HG03039 (cell line): ENCODE results near the gene MTHFD1.

Experiments
- ATAC-seq: cut with Tn5 transposase; IDR thresholded peaks from one replicate; pipeline ENCODE4 v1.9.1; 2021; ENCODE audit warnings: mild to moderate bottlenecking, moderate library complexity; ENCODE audit not compliant: unreplicated experiment

MTHFD1 gene

DNA sequence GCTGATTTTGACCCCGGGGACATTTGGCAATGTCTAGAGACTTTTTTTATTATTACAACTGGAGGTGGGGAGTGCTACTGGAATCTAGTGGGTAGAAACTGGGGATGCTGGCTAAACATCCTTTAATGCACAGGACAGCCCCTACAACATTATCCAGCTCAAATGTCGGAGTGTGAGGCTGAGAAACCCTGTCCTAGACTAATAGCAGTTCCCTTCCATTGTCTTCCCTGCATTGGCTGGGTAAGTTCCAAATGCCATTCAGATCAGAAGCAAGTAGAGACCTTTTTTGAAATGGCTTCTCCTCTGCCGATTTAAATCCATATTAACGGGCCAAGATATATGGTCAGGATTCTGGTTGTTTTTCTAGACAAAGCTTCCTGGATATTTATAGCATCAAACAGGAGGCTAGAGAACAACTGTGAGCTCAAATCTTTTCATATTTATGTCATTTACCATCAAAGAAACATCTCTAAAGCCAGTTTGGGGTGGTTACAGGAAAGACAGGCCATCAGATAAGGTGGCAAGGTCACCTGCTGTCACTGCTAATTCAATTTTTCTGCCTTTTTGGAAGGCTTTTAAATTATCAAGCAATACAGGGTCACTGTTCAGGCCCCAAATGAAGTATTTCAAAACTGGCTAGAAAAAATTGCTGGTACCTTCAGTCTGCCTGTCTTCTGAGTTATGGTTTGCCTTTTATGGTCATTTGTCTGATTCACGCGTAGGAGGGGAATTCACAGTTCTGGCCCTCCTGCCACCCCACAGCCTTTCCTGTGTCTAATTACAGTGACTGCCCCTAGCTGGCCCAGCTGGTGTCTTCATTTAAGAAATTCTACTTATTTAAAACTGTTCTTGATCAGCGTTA is 57.1 kb downstream of the MTHFD1 start:
- peak; percentile 95 for ATAC-seq

DNA sequence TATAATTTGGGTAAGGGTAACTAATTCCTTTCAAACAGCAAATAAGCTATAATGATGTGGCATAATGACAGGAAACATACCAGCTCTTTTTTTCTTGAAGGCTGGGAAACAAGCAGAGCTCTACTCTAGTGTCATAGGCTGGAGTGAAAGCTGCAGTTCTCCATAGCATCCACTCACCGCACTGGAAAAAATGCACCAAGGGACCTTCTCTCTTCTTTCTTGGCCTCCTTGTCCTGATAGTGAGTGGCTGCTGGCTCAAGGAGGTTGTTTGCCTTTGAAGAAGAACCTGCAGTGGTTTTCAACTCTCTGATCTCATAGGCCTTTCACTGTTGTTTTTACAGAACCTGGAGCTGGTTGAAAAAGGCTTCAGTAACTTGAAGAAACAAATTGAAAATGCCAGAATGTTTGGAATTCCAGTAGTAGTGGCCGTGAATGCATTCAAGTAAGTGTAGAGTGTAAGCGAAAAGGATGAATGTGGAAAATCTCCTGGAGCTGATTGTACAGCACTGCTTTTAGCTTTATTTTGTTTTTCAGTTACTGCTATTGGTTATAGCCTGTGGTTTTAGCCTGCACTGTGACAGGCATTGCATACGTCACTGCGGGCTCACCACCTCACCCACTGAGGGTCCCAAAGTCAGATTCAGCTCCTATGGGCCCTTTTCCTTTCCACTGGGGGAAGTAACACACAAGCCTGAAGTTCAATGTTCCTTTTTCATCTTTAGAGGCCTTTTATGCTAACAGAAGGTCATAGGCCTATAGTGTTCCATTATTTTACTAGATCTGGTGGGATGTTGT is 59.9 kb downstream of the MTHFD1 start:
- no peak for ATAC-seq

DNA sequence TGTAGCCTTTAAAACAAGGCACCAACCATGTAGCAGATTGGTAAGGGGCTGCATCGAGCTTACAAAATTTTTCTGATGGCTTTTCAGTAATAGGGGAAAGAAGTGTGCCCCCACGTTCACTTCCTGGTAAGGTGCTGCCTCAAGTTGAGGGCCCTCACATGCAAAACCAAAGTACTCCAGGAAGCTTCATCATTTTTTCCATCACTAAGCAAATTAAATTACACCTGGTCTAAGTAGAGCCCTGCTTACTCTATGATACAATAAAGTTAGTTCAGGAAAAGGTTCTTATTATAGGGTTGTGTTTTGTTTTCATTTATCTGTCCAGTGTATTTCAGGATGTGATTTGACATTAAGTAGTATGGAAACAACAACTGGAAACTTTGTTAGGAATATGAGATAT is 62.1 kb downstream of the MTHFD1 start:
- no peak for ATAC-seq

DNA sequence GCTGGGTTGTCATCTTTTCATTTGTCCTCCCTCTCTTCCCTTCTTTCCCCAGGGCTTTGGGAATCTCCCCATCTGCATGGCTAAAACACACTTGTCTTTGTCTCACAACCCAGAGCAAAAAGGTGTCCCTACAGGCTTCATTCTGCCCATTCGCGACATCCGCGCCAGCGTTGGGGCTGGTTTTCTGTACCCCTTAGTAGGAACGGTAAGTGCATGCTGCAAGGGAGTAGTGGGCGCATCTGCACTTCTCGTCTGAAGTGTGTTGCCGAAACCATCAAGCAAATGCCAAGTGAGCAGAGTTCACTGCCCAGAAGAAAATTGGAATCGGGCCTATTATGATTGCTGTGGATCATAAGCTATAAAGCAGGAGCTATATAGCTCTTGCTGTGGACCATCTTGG is 66.5 kb downstream of the MTHFD1 start:
- ATAC-seq: no peak

DNA sequence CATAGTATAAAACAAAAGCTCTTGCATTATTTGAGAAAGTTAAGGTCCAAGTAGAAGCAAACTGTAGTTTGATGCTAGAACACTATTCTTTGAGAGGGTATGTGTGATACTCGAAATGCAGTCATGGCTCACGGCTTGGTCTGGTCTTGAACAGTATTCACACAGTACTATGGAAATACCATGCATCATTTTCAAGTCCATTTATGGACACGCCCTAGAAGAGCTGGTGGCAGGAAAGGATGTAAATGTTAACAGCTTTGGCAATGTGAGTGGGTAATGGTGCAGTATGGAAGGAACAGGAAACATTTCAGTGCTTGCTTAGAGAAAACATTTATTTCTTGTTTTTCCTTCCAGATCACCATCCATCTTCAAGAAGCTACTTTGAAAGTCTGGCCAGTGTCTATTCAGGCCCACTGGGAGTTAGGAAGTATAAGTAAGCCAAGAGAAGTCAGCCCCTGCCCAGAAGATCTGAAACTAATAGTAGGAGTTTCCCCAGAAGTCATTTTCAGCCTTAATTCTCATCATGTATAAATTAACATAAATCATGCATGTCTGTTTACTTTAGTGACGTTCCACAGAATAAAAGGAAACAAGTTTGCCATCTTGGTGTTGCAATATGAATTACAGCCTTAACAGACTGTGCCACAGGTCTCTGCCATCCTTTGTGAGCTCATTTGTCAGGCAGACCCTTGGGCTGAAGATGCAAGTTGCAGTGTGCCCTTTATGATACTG is 71.4 kb downstream of the MTHFD1 start:
- ATAC-seq: no peak

DNA sequence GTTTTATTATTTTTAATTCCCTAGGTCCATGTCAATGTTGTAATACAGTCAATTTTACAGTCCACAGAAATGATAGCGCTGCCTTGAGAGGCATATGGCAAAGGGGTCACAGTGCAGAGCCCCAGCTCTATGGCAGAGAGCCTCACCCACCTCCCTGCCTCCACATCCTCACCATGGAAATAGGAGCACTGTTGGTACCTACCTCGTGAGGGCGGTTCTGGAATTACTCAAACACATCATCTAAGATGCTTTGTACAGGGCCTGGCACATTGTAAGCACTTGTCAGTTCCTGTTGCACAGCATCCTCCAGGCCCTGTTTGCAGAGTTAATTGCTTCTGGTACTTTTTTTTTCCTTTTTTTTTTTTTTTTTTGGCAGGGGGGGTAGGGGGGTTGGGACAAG is 73.1 kb downstream of the MTHFD1 start:
- ATAC-seq: no peak

DNA sequence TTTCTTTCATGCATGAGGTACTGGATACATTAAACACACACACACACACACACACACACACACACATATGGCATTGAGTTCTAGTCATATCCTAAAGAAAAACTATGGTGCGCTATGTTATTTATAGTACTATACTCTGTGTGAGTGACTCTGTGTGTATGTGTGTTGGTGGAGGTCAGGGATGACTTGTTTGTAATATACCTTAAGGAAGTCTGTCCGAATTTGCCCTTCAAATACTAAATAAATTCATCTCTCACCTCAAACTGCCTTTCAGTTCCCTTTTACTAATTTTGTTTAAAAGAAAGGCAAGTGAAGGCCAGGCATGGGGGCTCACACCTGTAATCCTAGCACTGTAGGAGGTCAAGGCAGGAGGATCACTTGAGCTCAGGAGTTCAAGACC is 75.0 kb downstream of the MTHFD1 start:
- ATAC-seq: no peak

DNA sequence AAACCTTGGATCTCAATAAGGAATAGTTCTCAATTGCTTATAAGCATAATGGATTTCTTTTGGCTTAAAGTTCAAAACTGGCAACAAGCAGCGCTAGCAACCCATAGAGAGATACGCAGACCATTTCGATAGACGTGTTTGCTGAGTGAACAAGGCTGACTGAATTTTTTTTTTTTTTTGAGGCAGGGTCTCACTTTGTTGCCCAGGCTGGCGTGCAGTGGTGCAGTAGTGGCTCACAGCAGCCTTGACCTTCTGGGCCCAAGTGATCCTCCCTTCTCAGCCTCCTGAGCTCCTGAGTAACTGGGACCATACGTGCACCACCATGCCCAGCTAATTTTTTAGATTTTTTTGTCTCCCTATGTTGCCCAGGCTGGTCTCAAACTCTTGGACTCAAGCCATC is 75.7 kb downstream of the MTHFD1 start:
- ATAC-seq: no peak

DNA sequence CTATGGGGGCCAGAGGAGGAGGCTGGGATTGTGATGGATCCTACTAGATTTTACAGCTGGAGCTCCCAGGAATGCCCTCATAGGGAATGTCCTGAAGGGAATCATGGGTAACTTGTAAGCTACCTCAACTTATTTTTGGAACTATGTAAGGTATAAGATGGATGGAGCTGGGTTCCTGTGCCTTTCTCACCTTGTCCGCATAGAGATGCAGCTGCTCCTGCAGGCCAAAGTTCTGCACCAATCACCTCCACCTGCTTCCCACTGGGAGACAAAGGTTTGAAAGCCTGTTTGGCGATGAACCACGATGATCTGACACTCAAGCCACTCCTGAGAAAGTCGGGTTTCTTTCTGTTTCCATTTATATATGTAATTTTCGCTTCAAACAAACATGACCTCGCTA is 76.5 kb downstream of the MTHFD1 start:
- ATAC-seq: no peak

DNA sequence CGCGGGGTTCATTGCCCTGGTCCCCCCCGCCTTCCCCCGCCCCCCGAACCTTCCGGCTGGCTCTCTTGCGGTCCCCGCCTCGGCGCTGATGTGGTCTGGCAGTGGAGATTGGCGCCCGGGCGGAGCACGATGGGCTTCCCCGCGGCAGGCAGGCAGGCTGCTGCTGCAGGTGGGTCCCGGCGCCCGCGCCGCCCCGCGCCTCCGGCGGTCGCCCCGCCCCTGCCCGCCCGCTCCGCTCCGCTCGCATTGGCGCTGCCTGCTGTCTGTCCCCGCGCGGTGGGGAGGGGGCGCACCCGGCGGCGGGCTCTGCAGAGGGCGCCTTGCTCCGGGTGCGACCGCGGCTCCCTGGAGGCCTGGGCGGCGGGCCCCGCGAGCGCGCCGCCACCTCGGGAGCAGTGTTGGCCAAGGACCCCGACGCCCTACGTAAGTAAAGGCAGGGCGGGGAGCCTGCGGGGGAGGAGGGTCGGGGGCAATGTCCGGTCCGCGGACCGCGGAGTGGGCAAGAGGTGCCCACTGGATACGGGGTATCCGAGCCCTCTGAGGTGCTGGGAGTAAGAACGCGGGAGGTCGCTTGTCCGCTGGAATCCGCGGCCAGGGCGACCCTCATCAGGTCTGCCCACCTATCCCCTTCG is 77.2 kb downstream of the MTHFD1 start, which contains the start of gene AKAP5:
Gene AKAP5 (plus strand): TSS at position 309 of the 632 bp plus-strand sequence. CDS start 2,896 bp downstream, outside the sequence.
- ATAC-seq: peak; percentile 41

DNA sequence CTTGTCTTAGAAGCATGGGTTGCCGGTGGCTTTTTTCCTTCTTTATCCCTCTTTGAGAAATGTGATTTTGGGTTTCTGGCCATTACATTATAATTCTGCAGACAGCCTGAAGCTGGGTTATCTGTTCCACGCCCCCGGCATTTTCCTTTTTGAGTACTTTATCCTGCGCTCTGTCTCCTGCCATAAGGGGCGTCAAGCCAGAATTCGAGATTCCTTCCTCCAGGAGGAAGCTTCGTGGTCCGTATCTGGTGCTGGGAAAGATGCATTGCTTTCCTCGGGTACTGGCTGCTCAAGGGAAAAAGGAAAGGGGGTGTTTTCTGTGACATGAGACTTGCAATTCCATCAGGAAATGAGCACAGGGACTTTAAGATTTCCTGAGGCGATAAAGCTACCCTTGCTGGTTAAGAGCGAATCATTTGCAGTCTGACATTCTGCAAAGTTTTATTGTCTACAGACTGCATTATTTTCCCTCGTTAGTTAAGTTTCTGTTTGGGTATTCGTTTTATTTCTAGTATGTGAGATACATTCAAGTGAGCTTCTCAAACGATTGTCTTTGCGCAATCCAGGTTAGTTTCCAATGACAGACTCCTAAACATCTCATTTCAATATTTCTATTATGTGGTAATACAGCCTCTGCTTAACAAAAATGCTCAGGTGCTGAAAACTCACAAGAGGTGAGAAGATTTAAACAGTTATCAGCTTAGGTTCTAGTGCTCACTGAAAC is 77.8 kb downstream of the MTHFD1 start:
- ATAC-seq: no peak

DNA sequence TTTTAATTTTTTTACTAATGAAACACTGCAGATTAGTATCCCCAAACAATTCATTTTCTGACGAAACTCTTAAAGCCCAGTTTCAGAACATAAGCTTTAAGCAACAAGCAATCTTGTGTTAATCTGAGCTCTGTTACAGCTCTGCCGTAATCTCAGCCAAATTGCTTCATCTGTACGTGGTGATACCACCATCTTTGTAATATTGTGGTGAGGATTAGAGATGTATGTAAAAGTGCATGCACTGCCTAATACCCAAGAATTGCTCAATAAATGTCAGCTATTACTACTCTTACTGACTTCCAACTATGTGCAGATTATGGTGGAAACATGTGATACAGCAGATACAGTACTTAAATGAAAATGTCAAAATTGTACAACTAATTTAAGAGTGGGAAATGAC is 78.9 kb downstream of the MTHFD1 start:
- ATAC-seq: no peak

DNA sequence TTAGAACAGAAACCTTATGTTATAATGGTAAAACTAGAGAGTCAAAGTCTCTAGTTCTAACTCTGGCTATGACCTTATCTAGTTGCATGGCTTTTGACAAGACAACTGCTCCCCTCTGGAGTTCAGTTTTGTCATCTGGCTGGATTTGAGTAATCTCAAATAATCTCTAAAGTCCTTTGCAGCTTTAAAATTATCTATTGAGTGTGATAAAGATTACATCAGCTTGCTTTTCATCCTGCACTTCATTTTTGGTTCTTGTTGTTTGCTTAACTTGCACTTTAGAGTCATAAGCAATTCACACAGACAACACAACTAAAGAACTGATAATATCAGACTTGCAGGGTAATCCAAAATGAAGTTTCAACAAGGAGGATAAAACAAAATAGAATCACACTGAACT is 79.4 kb downstream of the MTHFD1 start:
- ATAC-seq: no peak

DNA sequence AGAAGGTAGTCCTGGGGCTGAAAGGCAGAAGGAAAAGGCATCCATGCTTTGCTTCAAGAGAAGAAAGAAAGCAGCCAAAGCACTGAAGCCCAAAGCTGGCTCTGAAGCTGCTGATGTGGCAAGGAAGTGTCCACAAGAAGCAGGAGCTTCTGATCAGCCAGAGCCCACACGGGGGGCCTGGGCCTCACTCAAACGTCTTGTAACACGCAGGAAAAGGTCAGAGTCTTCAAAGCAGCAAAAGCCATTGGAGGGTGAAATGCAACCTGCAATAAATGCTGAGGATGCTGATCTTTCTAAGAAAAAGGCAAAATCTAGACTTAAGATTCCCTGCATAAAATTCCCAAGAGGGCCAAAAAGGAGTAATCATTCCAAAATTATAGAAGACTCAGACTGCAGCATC is 80.3 kb downstream of the MTHFD1 start:
- no peak for ATAC-seq

DNA sequence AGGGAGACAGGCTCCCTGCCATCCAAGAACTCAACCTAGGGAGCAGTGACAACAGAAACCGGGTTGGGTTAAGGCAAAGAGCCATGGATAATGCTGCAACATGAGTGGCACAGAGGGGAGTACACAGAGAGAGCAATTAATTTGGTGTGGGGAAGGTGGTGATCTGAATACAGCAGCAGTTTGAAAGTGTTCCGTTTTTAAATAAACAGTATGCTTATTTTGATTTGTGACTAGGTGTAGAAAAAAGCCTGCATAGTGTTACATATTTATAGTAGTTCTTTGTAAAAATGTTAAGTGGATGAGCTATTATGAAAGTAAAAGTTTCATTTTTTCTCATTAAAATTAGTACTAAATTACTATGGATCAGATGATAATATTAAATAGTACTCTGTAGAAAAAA is 85.9 kb downstream of the MTHFD1 start:
- ATAC-seq: no peak

DNA sequence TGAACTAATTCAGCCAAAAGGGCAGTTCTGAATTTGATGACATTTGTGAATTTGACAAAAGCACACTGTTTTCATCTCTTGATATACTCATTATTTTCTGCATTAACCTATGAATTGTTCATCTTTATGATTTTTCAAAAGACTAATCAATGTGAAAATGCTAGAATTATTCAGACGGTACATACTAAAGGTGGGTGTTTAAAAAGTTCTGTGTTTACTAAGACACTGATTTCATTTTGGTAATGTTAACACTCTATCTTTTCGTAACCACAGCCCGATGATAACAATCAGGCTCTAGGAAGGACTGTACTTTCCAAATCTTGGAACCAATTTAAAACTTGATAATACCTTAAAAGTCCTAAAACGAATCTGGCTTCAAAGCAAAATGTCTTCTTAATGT is 86.5 kb downstream of the MTHFD1 start:
- no peak for ATAC-seq

DNA sequence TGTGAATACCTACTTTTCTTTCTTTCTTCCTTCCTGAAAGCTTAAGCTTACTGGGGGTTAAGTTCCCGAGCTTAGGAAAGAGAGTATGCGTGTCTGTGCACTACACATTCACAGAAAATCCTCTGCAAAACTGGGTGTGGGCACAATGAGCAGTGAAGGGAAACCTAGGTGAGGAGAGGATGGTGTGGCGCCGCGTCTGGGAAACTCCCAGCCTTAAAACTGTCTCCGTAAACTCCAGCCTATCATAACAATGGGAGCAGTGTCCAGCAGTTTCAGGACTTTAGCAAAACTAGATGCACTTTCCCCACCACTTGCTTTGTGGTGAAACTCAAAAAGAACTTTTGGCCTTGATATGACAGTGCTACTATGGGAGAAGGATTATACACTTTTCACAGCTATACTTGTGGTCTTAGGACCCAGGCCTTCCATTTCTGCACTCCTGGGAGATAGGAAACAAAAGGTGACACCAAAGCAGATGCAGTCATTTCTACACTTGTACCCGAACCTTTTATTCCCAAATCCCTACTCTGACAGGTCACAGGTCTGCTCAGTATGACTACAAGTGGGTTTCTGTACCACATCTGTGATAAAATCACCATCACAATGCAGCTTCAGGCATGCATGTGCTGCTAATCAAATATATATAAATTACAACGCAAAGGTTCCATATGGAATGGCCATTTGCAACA is 87.6 kb downstream of the MTHFD1 start:
- ATAC-seq: no peak

DNA sequence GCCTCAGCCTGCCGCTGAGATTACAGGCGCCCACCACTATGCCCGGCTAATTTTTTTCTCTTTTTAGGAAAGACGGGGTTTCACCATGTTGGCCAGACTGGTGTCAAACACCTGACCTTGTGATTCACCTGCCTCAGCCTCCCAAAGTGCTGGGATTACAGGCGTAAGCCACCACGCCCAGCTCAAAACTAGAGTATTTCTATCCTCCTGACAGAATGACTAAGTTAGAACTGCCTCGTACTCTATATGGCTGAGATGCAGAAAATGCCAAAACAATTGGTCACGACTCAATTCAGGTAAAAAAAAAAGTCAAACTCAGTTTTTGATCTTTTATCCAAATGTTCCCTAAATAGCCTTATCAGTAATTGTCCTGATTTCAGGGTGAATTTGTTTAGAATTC is 88.3 kb downstream of the MTHFD1 start:
- no peak for ATAC-seq

DNA sequence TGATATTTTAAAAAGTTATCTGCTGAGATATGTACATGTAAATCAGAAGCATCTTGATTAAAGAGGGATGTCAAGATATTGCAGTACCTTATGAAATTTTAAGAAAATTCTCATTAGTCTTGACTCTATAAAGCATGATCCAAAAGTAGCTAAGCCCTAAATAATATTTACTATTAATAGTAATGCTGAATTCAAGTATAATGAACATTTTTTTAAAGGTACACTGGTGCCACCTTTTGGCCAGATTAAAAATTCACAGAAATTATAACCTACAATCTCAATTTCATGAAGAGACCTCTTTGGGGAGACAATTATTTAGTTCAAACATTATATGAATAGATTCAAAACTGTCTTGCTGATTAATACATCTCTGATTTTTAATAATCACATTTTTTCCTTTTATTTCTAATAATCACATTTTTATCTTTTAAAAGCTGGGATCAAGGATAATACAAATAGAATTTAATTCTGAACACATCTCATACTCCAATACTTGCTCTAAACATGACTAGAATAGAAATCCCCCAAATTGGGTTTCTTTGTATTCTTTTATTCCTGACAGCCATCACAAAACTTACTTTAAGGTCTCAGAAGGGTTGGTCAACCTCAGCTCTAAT is 90.6 kb downstream of the MTHFD1 start:
- ATAC-seq: no peak
